ENCODE measurements around the gene TP53INP2.

DNA sequence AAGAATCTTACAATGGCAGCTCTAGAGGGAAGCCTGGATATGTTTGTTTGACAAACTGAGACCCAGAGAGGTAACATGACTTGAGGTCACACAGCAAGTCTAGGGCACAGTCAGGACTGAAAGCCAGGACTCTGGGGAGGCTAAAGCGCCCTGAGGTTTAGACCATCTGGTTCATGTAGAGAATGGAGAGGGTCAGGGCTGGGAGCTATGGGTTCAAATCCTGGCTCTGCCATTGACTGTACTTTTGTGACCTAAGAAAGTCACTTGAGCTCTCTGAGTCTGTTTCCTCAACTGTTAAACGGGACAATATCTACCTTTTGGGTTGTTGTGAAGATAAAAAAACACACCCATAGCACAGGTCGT is 1.1 kb upstream of the TP53INP2 start:
- no peak for TF ChIP-seq CTCF (IDR thresholded peaks at IDR 0.05)
- no peak for TF ChIP-seq EZH2 (IDR thresholded peaks at IDR 0.05; ENCODE audit: borderline replicate concordance, insufficient read depth, low read depth, low read length, poor library complexity, severe bottlenecking)
